Activated B cell treated with CpG ODN at 0.5 μM for 24 hours (primary cell): Measurements from ENCODE around the gene NTMT1. TPM values are rescaled to one million over a fixed set of nuclear protein-coding genes. Genes with fewer than 3 reads are reported as not detected.

Experiments used
- ATAC-seq: fragments of 200-7000 bp; cut with Tn5 transposase; one replicate; pipeline ENCODE4 v1.10.0; 2021; ENCODE audit warnings: low read depth, mild to moderate bottlenecking, moderate library complexity
- CTCF ChIA-PET: fragments of 350-600 bp; sonication (Branson Sonifier 250); formaldehyde crosslinking; loops from one replicate; lab custom pipeline; 2021; ENCODE audit warnings: antibody characterized with exemption; lab: Charles Lee
- POLR2A ChIA-PET: fragments of 350-600 bp; sonication (Branson Sonifier 250); formaldehyde crosslinking; loops from one replicate; lab custom pipeline; 2021; ENCODE audit warnings: antibody characterized with exemption; lab: Charles Lee
- DNase-seq: peaks from one replicate; pipeline ENCODE4 v3.0.0; 2022
- H3K27ac Mint-ChIP-seq: one replicate; pipeline ENCODE4 v1.8.0; 2020; ENCODE audit warnings: mixed read lengths
- H3K27me3 Mint-ChIP-seq: one replicate; pipeline ENCODE4 v1.8.0; 2021; ENCODE audit warnings: mixed read lengths
- H3K36me3 Mint-ChIP-seq: one replicate; pipeline ENCODE4 v1.8.0; 2021; ENCODE audit warnings: low read depth, mixed read lengths
- H3K4me1 Mint-ChIP-seq: one replicate; pipeline ENCODE4 v1.8.0; 2021; ENCODE audit warnings: mixed read lengths
- H3K4me3 Mint-ChIP-seq: one replicate; pipeline ENCODE4 v1.8.0; 2020; ENCODE audit warnings: mild to moderate bottlenecking, mixed read lengths
- H3K9me3 Mint-ChIP-seq: one replicate; pipeline ENCODE4 v1.8.0; 2020; ENCODE audit warnings: mixed read lengths
- intact Hi-C: fragments of 100-400 bp; cut with micrococcal nuclease; formaldehyde crosslinking; loops from one replicate; pipeline ENCODE4 v1.15.1; 2024
- total RNA-seq: library from RNA; stranded (reverse); gene quantifications from 2 replicates; pipeline ENCODE4 v1.2.3, GENCODE V29; 2022
- TF ChIP-seq, protein P1 (sequence below): fragments of 200-600 bp; IDR thresholded peaks from one replicate; pipeline ENCODE4 v1.8.0; 2022; ENCODE audit warnings: antibody characterized with exemption, mild to moderate bottlenecking

NTMT1 gene
- total RNA-seq, 1 donor from 2014 or later = 33.1 TPM

GRCh38 chr9:129666575-129666974 is 40.6 kb downstream of the NTMT1 start:
- peaks cover 7% of the 10 kb centered on the region for H3K4me1 Mint-ChIP-seq
- DNase-seq (no peak), ATAC-seq (no peak)
- peaks cover 28% of the 10 kb centered on the region for H3K27me3 Mint-ChIP-seq
- H3K36me3 Mint-ChIP-seq = no peaks in the 10 kb centered on the region
- CTCF ChIA-PET = no interaction called here
- no peak overlapping the region for H3K4me3 Mint-ChIP-seq
- no peak overlapping the region for H3K27ac Mint-ChIP-seq
- POLR2A ChIA-PET = interaction anchor here (0.9 kb wide), 1 partner anchor 621 kb away, joined by 3 read pairs; no protein-coding TSS in a partner anchor
- intact Hi-C loops = no loop called here
- TF ChIP-seq, protein P1, sequence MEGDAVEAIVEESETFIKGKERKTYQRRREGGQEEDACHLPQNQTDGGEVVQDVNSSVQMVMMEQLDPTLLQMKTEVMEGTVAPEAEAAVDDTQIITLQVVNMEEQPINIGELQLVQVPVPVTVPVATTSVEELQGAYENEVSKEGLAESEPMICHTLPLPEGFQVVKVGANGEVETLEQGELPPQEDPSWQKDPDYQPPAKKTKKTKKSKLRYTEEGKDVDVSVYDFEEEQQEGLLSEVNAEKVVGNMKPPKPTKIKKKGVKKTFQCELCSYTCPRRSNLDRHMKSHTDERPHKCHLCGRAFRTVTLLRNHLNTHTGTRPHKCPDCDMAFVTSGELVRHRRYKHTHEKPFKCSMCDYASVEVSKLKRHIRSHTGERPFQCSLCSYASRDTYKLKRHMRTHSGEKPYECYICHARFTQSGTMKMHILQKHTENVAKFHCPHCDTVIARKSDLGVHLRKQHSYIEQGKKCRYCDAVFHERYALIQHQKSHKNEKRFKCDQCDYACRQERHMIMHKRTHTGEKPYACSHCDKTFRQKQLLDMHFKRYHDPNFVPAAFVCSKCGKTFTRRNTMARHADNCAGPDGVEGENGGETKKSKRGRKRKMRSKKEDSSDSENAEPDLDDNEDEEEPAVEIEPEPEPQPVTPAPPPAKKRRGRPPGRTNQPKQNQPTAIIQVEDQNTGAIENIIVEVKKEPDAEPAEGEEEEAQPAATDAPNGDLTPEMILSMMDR = no peak
- no peaks in the 10 kb centered on the region for H3K9me3 Mint-ChIP-seq

DNA sequence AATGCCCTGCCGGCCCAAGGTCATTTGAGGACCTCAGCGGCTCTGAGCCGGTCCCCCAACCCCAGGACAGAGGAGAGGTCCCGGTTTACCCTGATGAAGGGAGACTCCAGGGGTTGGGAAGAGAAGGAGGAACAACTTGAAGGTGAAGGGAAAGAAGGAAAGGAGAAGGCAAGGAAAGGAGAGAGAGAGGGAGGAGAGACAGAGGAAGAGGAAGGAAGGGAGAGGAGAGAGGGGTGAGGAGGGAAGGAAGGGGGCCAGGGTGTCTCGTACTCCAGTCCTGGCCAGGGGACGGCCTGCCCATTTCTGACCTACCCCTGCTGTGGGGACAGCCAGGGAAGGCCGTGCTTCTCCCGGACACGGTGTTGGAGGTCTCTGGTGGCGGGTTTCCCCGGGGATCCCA is 41.4 kb downstream of the NTMT1 start:
- ChIA-PET CTCF (no interaction called here), POLR2A (interaction anchor here (0.9 kb wide), 1 partner anchor 621 kb away, joined by 3 read pairs; no protein-coding TSS in a partner anchor)
- peaks cover 28% of the 10 kb centered on the region for H3K27me3 Mint-ChIP-seq
- ATAC-seq (no peak), DNase-seq (no peak)
- H3K36me3 Mint-ChIP-seq = no peaks in the 10 kb centered on the region
- H3K4me1 Mint-ChIP-seq = peaks cover 7% of the 10 kb centered on the region
- intact Hi-C loops = no loop called here
- no peaks in the 10 kb centered on the region for H3K9me3 Mint-ChIP-seq
- TF ChIP-seq, protein P1 = no peak
- H3K4me3 Mint-ChIP-seq = no peak overlapping the region
- H3K27ac Mint-ChIP-seq = no peak overlapping the region

GRCh38 chr9:129667850-129668249 is 41.9 kb downstream of the NTMT1 start:
- no peak for ATAC-seq
- peaks cover 7% of the 10 kb centered on the region for H3K4me1 Mint-ChIP-seq
- H3K36me3 Mint-ChIP-seq = no peaks in the 10 kb centered on the region
- CTCF ChIA-PET = no interaction called here
- H3K4me3 Mint-ChIP-seq = no peak overlapping the region
- POLR2A ChIA-PET = no interaction called here
- H3K27ac Mint-ChIP-seq = no peak overlapping the region
- intact Hi-C loops = no loop called here
- TF ChIP-seq, protein P1 = no peak
- H3K9me3 Mint-ChIP-seq = no peaks in the 10 kb centered on the region
- DNase-seq = no peak
- H3K27me3 Mint-ChIP-seq = peaks cover 28% of the 10 kb centered on the region

GRCh38 chr9:129669141-129669718 is 43.3 kb downstream of the NTMT1 start:
- H3K9me3 Mint-ChIP-seq = no peaks in the 10 kb centered on the region
- H3K4me3 Mint-ChIP-seq = no peak overlapping the region
- H3K27me3 Mint-ChIP-seq = peaks cover 28% of the 10 kb centered on the region
- no peaks in the 10 kb centered on the region for H3K36me3 Mint-ChIP-seq
- H3K4me1 Mint-ChIP-seq = peaks cover 7% of the 10 kb centered on the region
- no peak for ATAC-seq
- DNase-seq = no peak
- CTCF ChIA-PET = no interaction called here
- intact Hi-C loops = no loop called here
- TF ChIP-seq, protein P1 = no peak
- POLR2A ChIA-PET = interaction anchor here (0.6 kb wide), 1 partner anchor 29 kb away, joined by 6 read pairs; no protein-coding TSS in a partner anchor
- no peak overlapping the region for H3K27ac Mint-ChIP-seq

GRCh38 chr9:129669946-129670345 is 44.0 kb downstream of the NTMT1 start:
- Mint-ChIP-seq H3K9me3 (no peaks in the 10 kb centered on the region), H3K4me1 (peaks cover 2% of the 10 kb centered on the region), H3K4me3 (no peak overlapping the region), H3K27me3 (peaks cover 22% of the 10 kb centered on the region), H3K27ac (no peak overlapping the region), H3K36me3 (no peaks in the 10 kb centered on the region)
- ATAC-seq (no peak), DNase-seq (no peak)
- TF ChIP-seq, protein P1 = no peak
- POLR2A ChIA-PET = no interaction called here
- intact Hi-C loops = no loop called here
- CTCF ChIA-PET = no interaction called here
